HCT116 (cell line): ENCODE measurements around the gene DOCK1. TPM values are rescaled to one million over a fixed set of nuclear protein-coding genes. Genes with fewer than 3 reads are reported as not detected.

ENCODE experiments used
- ATAC-seq: fragments of 200-7000 bp; cut with Tn5 transposase; 2 replicates; pipeline ENCODE4 v1.9.1; 2020; ENCODE audit warnings: mild to moderate bottlenecking, moderate library complexity
- BruUV-seq: library from RNA; stranded (reverse); fragments of 400-500 nt; replicated peaks from 2 replicates; lab custom pipeline; 2021; lab: Mats Ljungman, UMichigan
- CTCF ChIA-PET: fragments of 300-600 bp; sonication (Branson Sonifier 250); formaldehyde crosslinking; loops from one replicate; lab custom pipeline; 2021; ENCODE audit warnings: antibody characterized with exemption; lab: Charles Lee
- POLR2A ChIA-PET: fragments of 300-600, 350-600 bp; sonication (Branson Sonifier 250); formaldehyde crosslinking; loops from one replicate; lab custom pipeline; 2021; ENCODE audit warnings: antibody characterized with exemption; lab: Charles Lee
- RAD21 ChIA-PET, 2 experiments: fragments of 300-600 bp; sonication (Branson Sonifier 250); formaldehyde crosslinking; loops; one replicate each; lab custom pipeline; 2023; ENCODE audit warnings: low total read pairs in 2 of 2; ENCODE audit not compliant: uncharacterized antibody in 2 of 2, unreplicated experiment in 2 of 2, low non-redundant PET in 1 of 2; lab: Charles Lee
- DNase-seq: peaks from one replicate; pipeline ENCODE4 v3.0.0-alpha.2; 2010; ENCODE audit warnings: low read depth, low spot score
- H2AFZ ChIP-seq: fragments of 200-600 bp; shearing (Covaris generic), sonication (generic); 2 replicates; pipeline ENCODE4 v1.6.1; 2017; ENCODE audit warnings: low read depth, mixed run types, mixed read lengths, antibody characterized with exemption, low read length; ENCODE audit not compliant: poor library complexity, severe bottlenecking
- H3K27ac ChIP-seq: 2 replicates; pipeline ENCODE4 v1.5.1; 2012; ENCODE audit warnings: low read depth, low read length
- H3K27me3 ChIP-seq: fragments of 200-600 bp; sonication (generic); 2 replicates; pipeline ENCODE4 v1.6.1; 2016; ENCODE audit warnings: mixed run types, low read length, mixed read lengths; ENCODE audit not compliant: insufficient read depth
- H3K36me3 ChIP-seq, 2 experiments: fragments of 200-500 bp in 1 of 2; fragments of 200-600 bp in 1 of 2; sonication (Bioruptor generic) in 1 of 2; sonication (generic) in 1 of 2; 2 replicates each; pipeline versions ENCODE4 v1.5.1 to v1.6.1; 2014 to 2016; ENCODE audit warnings: low read length in 2 of 2, inconsistent platforms in 1 of 2, mixed read lengths in 1 of 2, mixed run types in 1 of 2; ENCODE audit not compliant: insufficient read depth in 2 of 2, control insufficient read depth in 1 of 2
- H3K4me1 ChIP-seq, 2 experiments: fragments of 200-600 bp in 1 of 2; sonication (generic) in 1 of 2; 2 replicates each; pipeline versions ENCODE4 v1.5.1 to v1.6.1; 2012 to 2017; ENCODE audit warnings: low read length in 2 of 2, inconsistent platforms in 1 of 2, mild to moderate bottlenecking in 1 of 2, mixed read lengths in 1 of 2, mixed run types in 1 of 2, moderate library complexity in 1 of 2; ENCODE audit not compliant: insufficient read depth in 2 of 2, control insufficient read depth in 1 of 2
- H3K4me2 ChIP-seq: fragments of 200-600 bp; sonication (generic); 2 replicates; pipeline ENCODE4 v1.6.1; 2017; ENCODE audit warnings: mixed run types, low read length, mixed read lengths
- H3K4me3 ChIP-seq, 2 experiments: fragments of 200-600 bp in 1 of 2; sonication (generic) in 1 of 2; replicated peaks in 1 of 2; 2 replicates each; pipeline ENCODE4 v1.5.1; 2011 to 2016; ENCODE audit warnings: low read length in 2 of 2, control low read depth in 1 of 2, low read depth in 1 of 2, mild to moderate bottlenecking in 1 of 2, mixed read lengths in 1 of 2, mixed run types in 1 of 2
- H3K79me2 ChIP-seq: fragments of 200-600 bp; sonication (generic); 2 replicates; pipeline ENCODE4 v1.6.1; 2017; ENCODE audit warnings: mild to moderate bottlenecking, mixed run types, low read length, moderate library complexity, mixed read lengths; ENCODE audit not compliant: insufficient read depth
- H3K9ac ChIP-seq: fragments of 200-600 bp; sonication (generic); 2 replicates; pipeline ENCODE4 v1.6.1; 2016; ENCODE audit warnings: low read length, mixed read lengths
- H3K9me2 ChIP-seq: fragments of 200-600 bp; sonication (generic), shearing (Covaris generic); 2 replicates; pipeline ENCODE4 v1.6.1; 2017; ENCODE audit warnings: mixed run types, mild to moderate bottlenecking, moderate library complexity; ENCODE audit not compliant: insufficient read depth
- H3K9me3 ChIP-seq, 2 experiments: fragments of 200-500 bp in 1 of 2; fragments of 200-600 bp in 1 of 2; sonication (Bioruptor generic) in 1 of 2; sonication (generic) in 1 of 2; 2 replicates each; pipeline ENCODE4 v1.6.1; 2014 to 2017; ENCODE audit warnings: low read length in 2 of 2, mixed read lengths in 2 of 2, inconsistent platforms in 1 of 2, low read depth in 1 of 2, mild to moderate bottlenecking in 1 of 2, mixed run types in 1 of 2, moderate library complexity in 1 of 2; ENCODE audit not compliant: control insufficient read depth in 1 of 2, insufficient read depth in 1 of 2
- H4K20me1 ChIP-seq: fragments of 200-600 bp; sonication (generic), shearing (Covaris generic); 2 replicates; pipeline ENCODE4 v1.6.1; 2017; ENCODE audit warnings: mixed run types, mild to moderate bottlenecking, moderate library complexity; ENCODE audit not compliant: insufficient read depth
- CBX3 ChIP-seq: IDR thresholded peaks from 2 replicates; pipeline ENCODE4 v1.6.1; 2012; ENCODE audit warnings: low read depth
- EZH2 ChIP-seq: fragments of 200-600 bp; sonication (generic); IDR thresholded peaks from 2 replicates; pipeline ENCODE4 v1.6.1; 2017; ENCODE audit warnings: antibody characterized with exemption, mixed run types
- POLR2A ChIP-seq: IDR thresholded peaks from 2 replicates; pipeline ENCODE4 v1.7.0; 2011; ENCODE audit warnings: borderline replicate concordance; ENCODE audit not compliant: insufficient read depth, insufficient read length; ENCODE audit errors: extremely low read depth
- POLR2AphosphoS5 ChIP-seq: IDR thresholded peaks from 2 replicates; pipeline ENCODE4 v1.6.1; 2011; ENCODE audit warnings: mild to moderate bottlenecking, low read depth, low read length, moderate library complexity
- SRF ChIP-seq: IDR thresholded peaks from 2 replicates; pipeline ENCODE4 v1.6.1; 2012; ENCODE audit warnings: low read depth
- intact Hi-C: fragments of 100-400 bp; cut with micrococcal nuclease; formaldehyde crosslinking; loops from 2 replicates; pipeline ENCODE4 v1.10.0; 2022
- total RNA-seq: library from RNA; stranded (reverse); gene quantifications from one replicate; pipeline ENCODE4 v1.2.1, GENCODE V29; 2021; ENCODE audit not compliant: unreplicated experiment
- TF ChIP-seq, protein P1 (sequence below): IDR thresholded peaks from 2 replicates; pipeline ENCODE4 v1.6.1; 2012; ENCODE audit warnings: low read depth
- TF ChIP-seq, protein P2 (sequence below), 3 experiments: fragments of 200-600 bp in 1 of 3; sonication (generic) in 1 of 3; IDR thresholded peaks in 2 of 3; conservative IDR thresholded peaks in 1 of 3; 2 replicates each; pipeline ENCODE4 v1.5.1; 2012 to 2017; ENCODE audit warnings: low read depth in 2 of 3, low read length in 2 of 3, antibody characterized with exemption in 1 of 3, borderline replicate concordance in 1 of 3, control low read depth in 1 of 3, mild to moderate bottlenecking in 1 of 3, mixed read lengths in 1 of 3, mixed run types in 1 of 3, moderate library complexity in 1 of 3; ENCODE audit not compliant: insufficient read depth in 1 of 3

The DOCK1 gene
- total RNA-seq, 1 experiment from 2014 or later, result 46.5 TPM

GRCh38 chr10:126948355-126949160 lies 43.3 kb downstream of the DOCK1 start:
- Histone ChIP-seq H3K4me3 (no peak overlapping the region), H2AFZ (no peak overlapping the region), H3K79me2 (peaks cover 88% of the 10 kb centered on the region), H3K4me1 (no peaks in the 10 kb centered on the region), H3K9ac (no peak overlapping the region), H4K20me1 (no peaks in the 10 kb centered on the region), H3K27me3 (no peaks in the 10 kb centered on the region), H3K9me2 (no peaks in the 10 kb centered on the region), H3K4me2 (no peak overlapping the region), H3K36me3 (no peaks in the 10 kb centered on the region), H3K9me3 (peaks cover 13 to 51% of the 10 kb centered on the region in 2 experiments; a peak in 3 of 4 replicates), H3K27ac (no peak overlapping the region)
- CTCF ChIA-PET, result no interaction called here
- intact Hi-C loops, result no loop called here
- no TSS peak for BruUV-seq
- TF ChIP-seq, protein P1, sequence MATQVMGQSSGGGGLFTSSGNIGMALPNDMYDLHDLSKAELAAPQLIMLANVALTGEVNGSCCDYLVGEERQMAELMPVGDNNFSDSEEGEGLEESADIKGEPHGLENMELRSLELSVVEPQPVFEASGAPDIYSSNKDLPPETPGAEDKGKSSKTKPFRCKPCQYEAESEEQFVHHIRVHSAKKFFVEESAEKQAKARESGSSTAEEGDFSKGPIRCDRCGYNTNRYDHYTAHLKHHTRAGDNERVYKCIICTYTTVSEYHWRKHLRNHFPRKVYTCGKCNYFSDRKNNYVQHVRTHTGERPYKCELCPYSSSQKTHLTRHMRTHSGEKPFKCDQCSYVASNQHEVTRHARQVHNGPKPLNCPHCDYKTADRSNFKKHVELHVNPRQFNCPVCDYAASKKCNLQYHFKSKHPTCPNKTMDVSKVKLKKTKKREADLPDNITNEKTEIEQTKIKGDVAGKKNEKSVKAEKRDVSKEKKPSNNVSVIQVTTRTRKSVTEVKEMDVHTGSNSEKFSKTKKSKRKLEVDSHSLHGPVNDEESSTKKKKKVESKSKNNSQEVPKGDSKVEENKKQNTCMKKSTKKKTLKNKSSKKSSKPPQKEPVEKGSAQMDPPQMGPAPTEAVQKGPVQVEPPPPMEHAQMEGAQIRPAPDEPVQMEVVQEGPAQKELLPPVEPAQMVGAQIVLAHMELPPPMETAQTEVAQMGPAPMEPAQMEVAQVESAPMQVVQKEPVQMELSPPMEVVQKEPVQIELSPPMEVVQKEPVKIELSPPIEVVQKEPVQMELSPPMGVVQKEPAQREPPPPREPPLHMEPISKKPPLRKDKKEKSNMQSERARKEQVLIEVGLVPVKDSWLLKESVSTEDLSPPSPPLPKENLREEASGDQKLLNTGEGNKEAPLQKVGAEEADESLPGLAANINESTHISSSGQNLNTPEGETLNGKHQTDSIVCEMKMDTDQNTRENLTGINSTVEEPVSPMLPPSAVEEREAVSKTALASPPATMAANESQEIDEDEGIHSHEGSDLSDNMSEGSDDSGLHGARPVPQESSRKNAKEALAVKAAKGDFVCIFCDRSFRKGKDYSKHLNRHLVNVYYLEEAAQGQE, result no peak
- TF ChIP-seq, protein P2, sequence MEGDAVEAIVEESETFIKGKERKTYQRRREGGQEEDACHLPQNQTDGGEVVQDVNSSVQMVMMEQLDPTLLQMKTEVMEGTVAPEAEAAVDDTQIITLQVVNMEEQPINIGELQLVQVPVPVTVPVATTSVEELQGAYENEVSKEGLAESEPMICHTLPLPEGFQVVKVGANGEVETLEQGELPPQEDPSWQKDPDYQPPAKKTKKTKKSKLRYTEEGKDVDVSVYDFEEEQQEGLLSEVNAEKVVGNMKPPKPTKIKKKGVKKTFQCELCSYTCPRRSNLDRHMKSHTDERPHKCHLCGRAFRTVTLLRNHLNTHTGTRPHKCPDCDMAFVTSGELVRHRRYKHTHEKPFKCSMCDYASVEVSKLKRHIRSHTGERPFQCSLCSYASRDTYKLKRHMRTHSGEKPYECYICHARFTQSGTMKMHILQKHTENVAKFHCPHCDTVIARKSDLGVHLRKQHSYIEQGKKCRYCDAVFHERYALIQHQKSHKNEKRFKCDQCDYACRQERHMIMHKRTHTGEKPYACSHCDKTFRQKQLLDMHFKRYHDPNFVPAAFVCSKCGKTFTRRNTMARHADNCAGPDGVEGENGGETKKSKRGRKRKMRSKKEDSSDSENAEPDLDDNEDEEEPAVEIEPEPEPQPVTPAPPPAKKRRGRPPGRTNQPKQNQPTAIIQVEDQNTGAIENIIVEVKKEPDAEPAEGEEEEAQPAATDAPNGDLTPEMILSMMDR (IDR thresholded peaks at IDR 0.05 in 2 of 3, conservative IDR thresholded peaks at IDR 0.05 in 1 of 3; ENCODE audit: borderline replicate concordance in 1 of 3, insufficient read depth in 1 of 3, low read depth in 2 of 3, low read length in 2 of 3), result no peak
- TF ChIP-seq EZH2 (no peak), CBX3 (no peak), POLR2A (no peak), SRF (no peak), POLR2AphosphoS5 (no peak)
- RAD21 ChIA-PET, result no interaction called here
- POLR2A ChIA-PET, result no interaction called here
- no peak for ATAC-seq
- no peak for DNase-seq
